ENCODE data around the gene LRRC8B.
"Not testable (repeated sequence)": the region's sequence is repeated elsewhere in the genome, so short reads cannot be mapped to it uniquely, and the experiment has no call there.

The LRRC8B gene

DNA sequence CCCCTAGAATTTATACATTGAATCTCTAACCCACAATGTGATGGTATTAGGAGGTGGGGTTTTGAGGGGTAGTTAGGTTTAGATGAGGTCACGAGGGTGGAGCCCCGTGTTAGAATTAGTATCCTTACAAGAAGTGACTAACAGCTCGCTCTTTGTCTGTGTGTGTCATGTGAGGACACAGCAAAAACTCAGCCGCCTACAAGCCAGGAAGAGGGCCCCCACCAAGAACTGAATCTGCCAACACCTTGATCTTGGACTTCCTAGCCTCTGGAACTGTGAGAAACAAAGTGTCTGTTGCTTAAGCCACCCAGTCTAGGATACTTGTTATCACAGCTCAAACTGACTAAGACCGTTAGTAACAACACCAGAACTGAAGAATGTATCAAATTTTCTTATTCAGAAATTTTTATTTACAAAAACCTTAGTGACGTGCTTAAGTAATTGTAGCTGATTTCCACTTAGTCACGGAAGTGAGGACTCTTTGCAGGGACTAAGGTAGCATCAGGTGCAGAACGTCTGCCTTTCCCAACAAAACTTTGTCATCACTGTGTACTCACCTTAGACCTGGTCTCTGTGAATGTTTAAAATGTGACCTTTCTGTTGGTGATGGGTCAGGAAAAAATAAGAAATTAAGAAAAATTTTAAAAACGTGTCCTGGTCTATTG lies 83.8 kb downstream of the LRRC8B start:
- peak; percentile 60 for DNase-seq (ENCODE audit: low read depth)

DNA sequence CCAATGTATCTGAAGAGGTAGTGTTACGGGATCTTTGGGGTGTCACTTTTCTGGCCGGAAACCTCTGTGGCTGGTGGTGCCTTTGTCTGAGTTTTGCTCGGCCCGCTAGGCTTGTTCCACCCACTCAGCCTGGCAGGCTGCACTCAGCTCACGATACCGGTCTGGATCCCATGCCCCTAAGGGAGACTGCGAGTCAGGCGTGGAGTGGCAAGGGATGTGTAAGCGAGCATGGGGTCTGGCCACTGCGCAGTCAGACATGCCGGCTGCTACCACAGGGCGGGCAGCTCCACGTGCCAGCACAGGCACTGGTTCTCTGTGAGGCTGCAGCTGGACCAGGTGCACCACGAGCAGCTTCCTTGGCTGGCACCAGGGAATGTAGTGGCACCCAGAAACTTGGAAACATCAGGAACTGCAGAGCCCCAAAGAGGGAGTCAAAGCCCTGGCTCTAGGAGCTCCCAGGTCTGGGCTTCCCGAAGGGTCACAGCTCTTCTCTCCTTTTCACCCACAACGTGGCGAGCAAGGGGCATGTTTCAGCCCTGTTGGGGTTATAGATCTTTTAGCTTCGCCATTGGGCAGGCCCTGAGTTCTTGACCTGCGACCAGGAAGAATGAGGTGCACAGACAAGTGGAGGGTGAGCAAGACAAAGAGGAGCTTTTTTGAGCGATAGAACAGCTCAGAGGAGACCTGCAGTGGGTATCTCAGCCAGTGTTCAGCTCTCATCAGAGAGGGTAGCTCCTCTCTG lies 84.5 kb downstream of the LRRC8B start:
- no peak for DNase-seq (ENCODE audit: low read depth)

DNA sequence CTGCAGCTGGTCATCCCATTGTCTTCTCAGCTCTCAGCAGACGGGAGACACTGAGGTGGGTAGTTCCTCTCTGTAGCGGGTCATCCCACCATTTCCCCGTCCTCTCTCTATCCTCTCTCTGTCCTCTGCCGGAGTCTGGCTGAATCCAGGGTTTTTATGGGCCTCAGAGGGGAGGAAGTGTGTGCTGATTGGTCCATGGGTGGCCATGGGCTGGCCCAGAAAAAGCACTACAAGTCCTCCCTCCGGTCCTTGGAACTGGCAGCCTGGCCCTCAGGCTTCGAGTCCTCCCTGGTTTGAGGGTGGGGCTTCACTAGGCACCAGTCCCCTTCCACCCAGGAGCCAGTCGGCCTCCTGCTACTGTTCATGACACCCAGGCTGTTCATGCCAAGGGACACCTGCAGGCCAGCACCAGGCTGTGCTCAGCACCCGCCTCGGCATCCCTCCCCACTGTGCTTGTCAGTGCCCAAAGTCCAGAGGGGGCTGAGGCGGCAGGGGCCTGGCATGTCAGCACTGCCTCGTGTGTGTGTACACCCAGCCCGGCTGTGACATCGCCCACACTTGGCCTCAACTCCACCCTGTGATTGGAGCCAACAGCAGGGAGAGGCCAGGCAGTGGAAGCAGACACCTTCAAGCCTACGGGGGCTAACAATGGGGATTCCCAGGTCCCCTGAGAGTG lies 85.3 kb downstream of the LRRC8B start:
- DNase-seq (ENCODE audit: low read depth), result no peak

DNA sequence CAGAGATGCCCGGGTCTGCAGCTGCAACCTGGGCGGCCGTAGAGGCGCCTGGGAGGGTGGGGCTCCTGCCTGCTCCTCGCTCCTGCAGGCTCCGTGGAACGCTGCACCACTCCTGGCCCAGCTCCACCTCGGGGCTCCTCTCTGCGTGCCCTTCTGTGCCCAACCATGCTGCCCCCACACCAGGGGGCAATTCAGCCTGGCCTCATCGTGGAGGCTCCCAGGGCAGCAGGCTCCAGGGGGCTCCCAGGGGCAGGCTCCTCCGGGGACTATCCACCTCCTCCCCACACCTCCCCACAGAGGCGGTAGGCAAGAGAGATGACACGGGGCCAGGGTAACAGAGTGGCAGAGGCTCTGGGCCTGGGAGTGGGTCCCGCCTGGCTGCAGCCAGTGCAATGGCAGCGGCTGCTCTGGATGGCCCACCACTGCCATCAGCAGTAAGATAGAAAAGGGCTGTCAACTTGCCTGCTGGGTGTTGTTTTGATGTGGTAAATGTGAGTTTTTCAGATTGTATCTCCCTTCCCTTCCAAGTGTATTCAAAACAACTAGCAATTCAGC lies 85.9 kb downstream of the LRRC8B start:
- DNase-seq (ENCODE audit: low read depth), result no peak

DNA sequence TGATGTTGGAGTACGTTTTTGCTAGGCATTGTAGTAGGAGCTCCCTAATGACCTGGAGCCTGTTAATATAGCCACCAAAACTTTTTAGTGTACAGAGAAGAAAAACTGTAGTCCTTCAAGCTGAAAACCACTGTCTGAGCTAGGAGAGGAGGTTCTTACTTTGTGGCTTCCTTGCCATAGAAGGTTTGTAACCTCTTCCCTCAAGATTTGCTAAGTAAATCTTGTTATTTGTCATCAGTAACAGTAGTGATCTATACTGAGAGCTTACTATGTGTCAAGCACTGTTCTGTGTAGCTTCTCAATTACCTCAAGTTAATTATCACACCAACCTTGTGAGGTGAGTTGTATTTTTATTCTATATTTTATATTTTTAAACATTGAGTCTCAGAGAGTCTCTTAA lies 87.1 kb downstream of the LRRC8B start:
- no peak for DNase-seq (ENCODE audit: low read depth)

DNA sequence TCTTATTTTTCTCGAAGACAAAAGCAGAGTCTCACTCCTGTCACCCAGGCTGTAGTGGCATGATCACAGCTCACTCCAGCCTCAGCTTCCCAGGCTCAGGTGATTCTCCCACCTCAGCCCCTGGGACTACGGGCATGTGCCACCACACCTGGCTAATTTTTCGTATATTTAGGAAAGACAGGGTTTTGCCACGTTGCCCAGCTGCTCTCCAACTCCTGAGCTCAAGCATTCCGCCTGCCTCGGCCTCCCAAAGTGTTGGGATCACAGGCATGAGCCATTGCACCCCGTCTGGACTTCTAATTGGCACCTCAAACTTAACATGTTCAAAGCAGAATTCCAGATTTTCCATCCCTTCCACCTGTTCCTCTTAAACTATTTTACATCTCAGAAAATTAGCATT lies 89.3 kb downstream of the LRRC8B start:
- no peak for DNase-seq (ENCODE audit: low read depth)

DNA sequence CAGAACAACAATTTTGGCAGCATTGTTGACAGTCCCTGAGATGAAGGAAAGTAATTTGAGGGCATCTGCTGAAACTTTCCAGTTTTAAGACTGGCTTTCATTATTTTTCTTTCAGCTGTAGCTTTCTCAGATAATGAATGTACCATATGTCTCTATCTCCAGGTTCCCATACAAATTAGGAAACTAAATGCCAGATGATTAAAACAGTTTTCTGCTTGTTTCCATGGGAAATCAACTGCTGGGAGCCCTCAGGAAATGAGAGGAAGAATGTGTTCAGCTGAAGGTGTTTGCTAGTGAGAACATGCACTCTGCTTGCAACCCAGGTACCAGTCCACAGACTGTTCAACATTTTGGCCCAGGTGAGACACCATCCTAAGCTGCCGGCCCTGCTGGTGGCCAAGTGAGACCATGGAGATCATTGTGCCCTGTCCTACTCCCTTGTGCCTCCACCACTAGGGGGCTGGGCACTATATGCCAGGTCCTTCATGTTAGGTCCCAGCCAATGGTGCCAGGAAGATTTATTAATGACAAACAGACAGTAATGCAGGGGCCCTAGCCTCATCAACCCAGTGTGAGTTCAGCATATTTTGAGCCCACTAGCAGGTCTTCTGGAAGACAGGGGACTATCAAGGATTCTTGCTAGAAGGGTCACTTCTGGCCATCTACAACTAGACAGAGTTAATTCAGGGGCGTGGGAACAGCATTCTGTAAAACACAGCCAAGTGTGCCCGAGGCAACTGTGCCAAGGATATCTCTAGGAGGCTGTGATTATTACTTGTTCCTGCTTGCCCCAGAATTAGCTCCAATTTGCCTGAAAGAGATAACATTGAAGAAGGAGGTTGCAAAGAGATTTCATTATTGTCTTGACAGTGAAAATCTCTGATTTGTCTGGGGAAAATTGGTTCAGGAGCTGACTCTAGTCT lies 91.3 kb downstream of the LRRC8B start:
- DNase-seq (ENCODE audit: low read depth), result no peak

DNA sequence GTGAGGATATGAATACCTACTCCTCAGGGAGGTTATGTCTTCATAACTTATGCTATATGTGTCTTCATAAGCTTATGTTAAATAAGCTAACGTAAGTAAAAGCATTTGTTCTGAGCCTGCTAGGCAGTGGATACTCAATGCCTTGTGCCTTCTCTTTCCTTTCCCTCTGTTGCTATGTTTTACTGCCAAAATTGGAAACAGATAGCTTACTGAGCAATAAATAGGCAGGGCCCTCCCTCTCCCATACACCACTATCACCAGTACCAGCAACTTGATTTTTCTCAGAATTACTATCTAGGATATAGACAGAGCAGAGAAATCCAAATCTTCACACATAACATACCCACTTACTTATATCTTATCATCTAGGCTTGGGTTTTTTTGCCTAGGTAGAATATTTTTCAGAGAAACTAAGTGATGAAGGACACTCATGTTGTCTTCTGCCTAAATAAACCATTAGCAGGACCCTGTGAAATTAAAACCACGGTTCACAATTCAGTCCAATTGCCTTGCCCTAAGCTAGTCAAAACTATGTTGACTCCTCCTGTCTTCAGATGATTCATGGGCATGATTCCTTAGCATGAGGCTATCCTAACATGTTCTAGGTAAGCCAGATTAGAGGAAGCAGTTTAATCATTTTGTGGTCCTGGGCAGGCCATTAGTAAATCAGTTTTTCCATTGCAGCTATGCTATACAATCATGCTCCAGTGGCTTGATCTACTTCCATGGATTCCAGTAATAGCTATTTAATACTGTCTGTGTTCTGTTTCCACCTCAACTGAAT lies 92.4 kb downstream of the LRRC8B start:
- no peak for DNase-seq (ENCODE audit: low read depth)

DNA sequence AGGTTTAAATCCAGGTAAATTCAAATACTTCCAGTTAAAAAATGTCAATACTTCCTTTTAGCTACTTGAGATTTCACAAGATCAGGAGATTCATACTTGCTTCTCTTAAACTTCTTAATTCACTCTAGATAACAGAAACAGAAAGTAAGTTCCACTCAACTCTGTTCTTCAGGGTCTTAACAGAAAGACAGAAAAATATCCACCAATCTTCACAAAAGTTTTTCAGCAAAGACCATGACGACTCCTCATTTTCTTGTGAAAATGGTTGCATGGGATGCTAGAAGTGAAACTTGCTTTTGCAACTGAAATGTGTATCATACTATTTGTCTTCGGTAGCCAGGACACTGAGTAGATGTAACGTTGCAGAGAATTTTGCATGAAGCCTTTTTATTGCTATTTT lies 96.0 kb downstream of the LRRC8B start:
- no peak for DNase-seq (ENCODE audit: low read depth)

DNA sequence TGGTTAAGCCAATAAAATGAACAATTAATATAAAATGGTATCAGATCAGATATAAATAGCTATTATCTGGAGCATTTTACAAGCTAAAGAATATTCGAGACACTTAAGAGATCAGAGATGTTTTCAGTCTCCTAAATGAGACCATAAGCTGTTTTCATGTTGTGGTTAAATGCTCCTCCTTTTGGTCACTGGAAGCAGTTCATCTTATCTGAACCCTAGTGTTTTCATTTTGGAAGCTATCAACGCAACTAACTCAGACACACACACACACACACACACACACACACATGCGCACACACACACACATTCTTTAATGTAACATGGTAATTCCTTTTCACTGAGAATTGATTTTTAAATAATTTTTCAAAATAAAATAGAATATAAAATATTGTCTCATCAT lies 98.3 kb downstream of the LRRC8B start:
- DNase-seq (ENCODE audit: low read depth), result peak; percentile 70

DNA sequence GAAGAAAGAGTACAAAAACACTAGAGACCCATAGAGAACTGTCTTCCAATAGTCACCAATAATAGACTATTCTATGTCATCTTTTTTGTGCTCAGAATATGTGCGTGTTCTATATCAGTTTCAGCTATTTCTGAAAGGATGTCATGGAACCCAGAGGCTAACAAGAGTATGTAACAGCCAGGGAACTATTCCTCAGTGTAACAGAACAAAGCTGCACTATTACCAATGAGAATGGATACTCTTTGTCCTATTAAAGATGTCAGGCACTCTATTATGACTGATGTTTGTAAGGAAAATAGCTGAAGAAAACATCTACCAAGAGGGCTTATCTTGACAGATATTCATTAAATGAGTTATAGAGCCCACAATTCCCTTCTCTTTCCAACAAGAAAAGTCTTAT lies 99.7 kb downstream of the LRRC8B start:
- DNase-seq (ENCODE audit: low read depth), result no peak

DNA sequence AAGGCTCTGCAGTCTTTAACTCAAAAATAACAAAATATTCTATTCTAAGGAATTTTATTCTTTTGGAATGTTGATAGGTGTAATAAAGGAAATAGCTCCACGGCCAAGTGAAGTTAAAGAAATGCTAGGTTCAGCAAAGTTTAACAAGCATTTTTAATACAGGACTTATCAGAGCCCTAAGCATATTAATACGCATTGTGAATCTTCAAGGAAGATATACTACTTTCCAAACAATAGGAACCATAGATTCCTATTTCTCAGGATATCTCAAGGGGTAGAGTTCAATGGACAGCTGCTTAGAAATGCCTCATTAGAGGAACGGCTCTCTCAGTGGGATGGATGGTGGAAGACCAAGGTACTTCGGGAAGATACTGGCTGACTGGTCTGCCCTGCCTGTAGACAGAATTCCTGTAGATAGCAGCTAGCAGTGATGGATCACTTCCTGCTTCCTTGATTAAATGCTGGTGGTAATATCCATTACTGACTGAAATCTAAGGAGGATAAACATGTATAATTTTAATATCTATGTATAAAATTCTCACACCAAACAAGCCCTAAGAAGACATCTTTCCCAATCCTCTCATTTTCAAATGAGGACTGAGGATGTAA lies 100.2 kb downstream of the LRRC8B start:
- DNase-seq (ENCODE audit: low read depth), result no peak

DNA sequence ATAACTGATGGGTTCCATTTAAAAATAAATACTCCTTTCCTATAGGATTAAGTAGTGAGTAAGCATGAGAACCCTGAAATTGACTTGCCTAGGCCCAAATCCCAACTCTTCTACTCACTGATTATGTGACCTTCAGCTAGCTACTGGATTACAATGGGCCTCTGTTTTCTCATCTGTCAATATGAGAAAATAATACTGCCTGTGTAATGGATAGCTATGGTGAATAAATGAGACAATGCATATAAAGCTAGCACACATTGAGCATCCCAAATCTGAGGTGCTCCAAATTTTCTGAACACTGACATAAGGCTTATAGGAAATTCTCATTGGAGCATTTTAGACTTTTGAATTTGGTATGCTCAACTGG lies 103.0 kb downstream of the LRRC8B start:
- no peak for DNase-seq (ENCODE audit: low read depth)

DNA sequence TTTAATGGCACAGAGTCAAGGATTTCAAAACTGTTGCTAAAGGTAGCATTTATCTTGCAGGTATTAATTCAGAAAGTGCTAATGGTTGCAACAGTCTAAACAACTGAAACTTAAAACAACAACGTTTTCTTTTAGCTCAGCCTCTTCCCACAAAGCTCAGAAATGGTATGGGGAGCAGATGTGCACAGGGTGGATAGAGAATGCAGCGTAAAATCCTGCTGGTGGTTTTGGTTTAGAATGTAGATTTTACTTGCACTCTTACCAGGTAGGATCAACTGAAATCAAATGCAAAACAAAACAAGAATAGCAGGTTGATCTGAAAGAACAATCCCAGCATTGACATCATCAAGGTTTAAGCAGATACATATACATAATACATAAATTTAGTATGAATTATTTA lies 104.5 kb downstream of the LRRC8B start:
- no peak for DNase-seq (ENCODE audit: low read depth)

DNA sequence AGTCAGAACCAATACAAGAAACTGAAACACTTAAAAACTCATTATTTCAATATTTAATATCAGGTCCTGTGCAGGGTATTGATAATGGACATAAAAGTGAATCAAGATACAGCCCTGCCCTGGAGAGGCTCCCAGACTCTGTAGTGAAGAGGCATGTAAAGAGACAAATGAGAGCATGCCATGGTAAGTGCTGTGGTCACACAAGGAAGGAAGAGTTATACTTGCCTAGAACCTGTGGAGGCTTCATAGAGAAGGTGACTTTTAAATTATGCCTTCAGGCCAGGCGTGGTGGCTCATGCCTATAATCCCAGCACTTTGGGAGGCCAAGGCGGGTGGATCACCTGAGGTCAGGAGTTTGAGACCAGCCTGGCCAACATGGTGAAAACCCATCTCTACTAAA lies 105.0 kb downstream of the LRRC8B start:
- DNase-seq (ENCODE audit: low read depth), result not testable (repeated sequence)

DNA sequence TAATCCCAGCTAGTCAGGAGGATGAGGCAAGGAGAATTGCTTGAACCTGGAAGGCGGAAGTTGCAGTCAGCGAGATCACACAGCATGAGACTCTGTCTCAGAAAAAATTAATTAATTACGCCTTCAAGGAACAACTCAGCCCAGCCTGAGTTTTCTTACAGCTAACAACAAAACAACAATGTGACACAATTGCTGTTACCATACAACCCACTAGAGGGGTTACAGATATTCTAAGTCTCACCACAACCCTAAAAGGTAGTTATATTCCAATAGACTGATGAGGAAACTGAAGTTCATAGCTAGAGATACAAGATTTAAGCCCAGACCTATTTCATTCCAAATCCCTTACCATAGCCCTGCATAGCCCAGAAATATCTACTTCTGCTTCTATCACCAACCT lies 105.4 kb downstream of the LRRC8B start:
- DNase-seq (ENCODE audit: low read depth), result no peak

DNA sequence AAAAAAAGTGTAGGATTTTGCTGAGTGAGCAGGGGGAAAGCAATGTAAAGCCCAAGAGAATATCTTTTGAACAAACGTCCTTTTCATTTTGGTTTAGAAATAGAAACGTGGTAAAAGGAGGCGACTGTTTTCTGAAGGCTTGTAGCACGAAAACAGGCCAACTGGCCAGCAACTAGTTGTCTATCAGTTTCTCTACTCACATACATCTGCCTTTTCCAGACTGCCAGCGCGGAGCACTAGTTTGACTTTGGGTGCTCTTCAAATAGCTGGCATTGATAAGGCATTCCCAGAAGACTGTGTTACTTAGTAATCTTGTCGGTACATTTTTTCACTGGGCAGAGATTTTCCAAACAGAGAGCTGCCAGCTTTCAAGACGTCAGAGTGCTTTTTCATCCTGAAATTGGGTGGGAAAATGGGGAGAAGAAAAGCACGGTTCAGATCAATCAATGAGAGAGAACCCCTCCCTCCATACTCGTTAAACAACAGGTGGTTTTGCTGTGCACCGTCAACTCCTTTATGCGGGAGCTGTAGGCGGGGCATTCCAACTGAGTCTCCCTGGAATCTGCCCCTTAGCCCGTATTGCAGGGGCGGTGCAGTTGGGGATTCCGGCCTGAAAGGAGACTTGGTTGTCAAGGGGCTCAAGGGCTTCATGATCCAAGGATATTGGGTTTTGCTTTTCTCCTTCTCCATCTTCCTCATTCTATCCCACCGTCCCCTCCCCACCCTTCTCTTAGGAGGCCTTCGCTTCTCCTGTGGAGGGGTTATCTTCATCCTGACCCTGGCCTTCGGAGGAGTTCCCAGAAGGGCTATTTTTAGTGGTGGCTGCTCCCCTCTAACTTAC lies 107.4 kb downstream of the LRRC8B start:
- no peak for DNase-seq (ENCODE audit: low read depth)

DNA sequence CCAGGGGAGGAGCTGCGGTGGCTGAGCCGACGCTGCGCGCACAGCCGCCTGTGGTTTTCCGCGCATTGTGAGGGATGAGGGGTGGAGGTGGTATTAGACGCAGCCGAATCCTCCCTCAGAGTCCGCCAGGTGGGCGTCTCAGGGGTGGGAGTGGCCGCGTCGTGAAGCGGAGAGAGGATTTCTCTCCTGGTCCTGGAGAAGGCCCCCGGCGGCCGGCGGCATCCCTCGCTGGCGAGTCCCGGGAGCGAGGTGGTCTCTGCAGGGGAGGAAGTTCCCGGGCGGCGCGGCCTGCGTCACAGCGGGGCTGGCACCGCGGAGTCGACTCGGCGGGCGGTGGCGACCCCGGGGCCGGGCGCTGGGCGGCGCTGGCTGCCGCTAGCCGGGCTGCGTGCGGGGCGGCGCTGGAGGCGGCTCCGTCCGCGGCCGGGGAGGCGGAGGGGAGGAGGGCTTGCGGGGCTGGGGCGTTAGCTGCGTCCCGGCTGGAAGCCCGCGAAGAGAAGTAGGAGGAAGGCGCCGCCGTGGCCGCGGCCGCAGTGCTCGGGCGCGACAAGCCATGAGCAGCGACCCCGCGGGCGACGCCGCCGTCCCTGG lies 108.1 kb downstream of the LRRC8B start, which contains the start of gene LRRC8C:
LRRC8C (plus strand) TSS at position 464 of the 591 bp plus-strand sequence. CDS start 53,354 bp downstream, outside the sequence.
- DNase-seq (ENCODE audit: low read depth), result peak; percentile 42

DNA sequence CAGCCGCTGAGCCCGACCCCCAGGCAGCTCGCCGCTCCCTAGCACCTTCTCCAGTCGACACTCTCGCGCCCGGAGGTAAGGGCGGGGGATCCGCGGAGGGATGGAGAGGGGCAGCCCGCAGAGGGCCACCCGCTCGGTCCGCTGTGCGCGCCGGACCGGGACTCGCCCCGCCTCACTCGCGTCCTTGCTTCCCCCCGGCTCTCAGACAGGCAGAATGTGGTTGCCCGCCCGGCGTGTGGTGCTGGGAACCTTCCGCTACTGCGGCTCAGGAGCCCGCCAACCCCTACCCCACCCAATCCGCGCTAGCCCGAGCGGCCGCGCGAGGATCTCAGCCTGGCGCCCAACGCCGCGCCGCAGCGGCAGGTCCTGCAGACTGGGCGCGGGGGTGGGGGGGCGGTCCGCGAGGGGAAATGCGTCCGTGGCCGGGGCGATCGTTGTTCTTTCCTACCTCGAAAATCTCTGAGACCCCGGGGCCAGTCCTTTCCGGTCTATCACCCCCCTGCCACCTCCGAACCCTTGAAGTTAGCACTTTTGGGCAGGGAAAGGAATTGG lies 108.7 kb downstream of the LRRC8B start:
- DNase-seq (ENCODE audit: low read depth), result peak; percentile 32
